GM12878 (cell line): ENCODE data around the gene BOD1L1. TPM values are rescaled to one million over a fixed set of nuclear protein-coding genes. Genes with fewer than 3 reads are reported as not detected.

Source experiments
- ATAC-seq: fragments of 200-7000 bp; cut with Tn5 transposase; 3 replicates; pipeline ENCODE4 v1.9.1; 2020; ENCODE audit warnings: mild to moderate bottlenecking, moderate library complexity
- BruUV-seq: library from RNA; stranded (reverse); fragments of 400-500 nt; replicated peaks from 2 replicates; lab custom pipeline; 2021; lab: Mats Ljungman, UMichigan
- CTCF ChIA-PET: fragments of 300-600 bp; sonication (Branson Sonifier 250); formaldehyde crosslinking; extraction: SDS; loops from one replicate; lab custom pipeline; 2021; ENCODE audit warnings: inconsistent platforms; lab: Yijun Ruan, JAX
- POLR2A ChIA-PET: fragments of 350-600 bp; formaldehyde crosslinking; extraction: SDS; loops from one replicate; lab custom pipeline; 2021; ENCODE audit warnings: inconsistent platforms; lab: Charles Lee
- RAD21 ChIA-PET: fragments of 300-600 bp; sonication (Branson Sonifier 250); formaldehyde crosslinking; loops from one replicate; lab custom pipeline; 2023; ENCODE audit warnings: antibody characterized with exemption; ENCODE audit not compliant: unreplicated experiment; lab: Charles Lee
- SMC1A ChIA-PET: fragments of 300-600 bp; sonication (Branson Sonifier 250); formaldehyde crosslinking; loops from one replicate; lab custom pipeline; 2023; ENCODE audit not compliant: unreplicated experiment, uncharacterized antibody; lab: Charles Lee
- DNase-seq: peaks from one replicate; pipeline ENCODE4 v3.0.0-alpha.2; 2011; ENCODE audit warnings: low read depth, low spot score
- FAIRE-seq: peaks from 3 replicates; lab custom pipeline; 2011; peaks lifted over from hg19 to GRCh38; lab: Jason Lieb, UNC
- H2AFZ ChIP-seq: 2 replicates; pipeline ENCODE4 v1.6.0; 2011; ENCODE audit warnings: low read depth, low read length, control low read depth; ENCODE audit not compliant: control insufficient read depth
- H3K27ac ChIP-seq: 2 replicates; pipeline ENCODE4 v1.5.1; 2011; ENCODE audit warnings: control low read depth; ENCODE audit not compliant: control insufficient read depth, insufficient read depth
- H3K27me3 ChIP-seq, 2 experiments: replicated peaks in 1 of 2; 2 replicates each; pipeline versions ENCODE4 v1.6.0 to v1.6.1; 2011; ENCODE audit warnings: low read length in 1 of 2; ENCODE audit not compliant: control insufficient read depth in 2 of 2, insufficient read depth in 2 of 2
- H3K36me3 ChIP-seq, 2 experiments: 2 replicates each; pipeline ENCODE4 v1.5.1; 2011; ENCODE audit warnings: low read length in 1 of 2; ENCODE audit not compliant: control insufficient read depth in 2 of 2, insufficient read depth in 2 of 2
- H3K4me1 ChIP-seq: 2 replicates; pipeline ENCODE4 v1.6.1; 2011; ENCODE audit warnings: mild to moderate bottlenecking, low read length, moderate library complexity, mixed read lengths; ENCODE audit not compliant: control insufficient read depth, insufficient read depth
- H3K4me2 ChIP-seq: 2 replicates; pipeline ENCODE4 v1.6.0; 2011; ENCODE audit warnings: control low read depth; ENCODE audit not compliant: control insufficient read depth, insufficient read depth
- H3K4me3 ChIP-seq: fragments of 200-600 bp; sonication (generic); 2 replicates; pipeline ENCODE4 v1.5.1; 2016
- H3K79me2 ChIP-seq: 2 replicates; pipeline ENCODE4 v1.6.0; 2011; ENCODE audit warnings: low read length; ENCODE audit not compliant: control insufficient read depth, insufficient read depth
- H3K9ac ChIP-seq: 2 replicates; pipeline ENCODE4 v1.8.0; 2011; ENCODE audit warnings: low read length, control low read depth, mixed read lengths; ENCODE audit not compliant: control insufficient read depth, insufficient read depth
- H3K9me3 ChIP-seq: replicated peaks from 3 replicates; pipeline ENCODE4 v1.5.1; 2011; ENCODE audit warnings: mild to moderate bottlenecking, low read length; ENCODE audit not compliant: control insufficient read depth, insufficient read depth
- H4K20me1 ChIP-seq: 2 replicates; pipeline ENCODE4 v1.6.0; 2011; ENCODE audit not compliant: control insufficient read depth, insufficient read depth
- HDAC6 ChIP-seq: fragments of 200-600 bp; sonication (generic); IDR thresholded peaks from one replicate; pipeline ENCODE4 v1.8.0; 2017; ENCODE audit warnings: antibody characterized with exemption; ENCODE audit not compliant: unreplicated experiment
- KAT2A ChIP-seq: conservative IDR thresholded peaks from 2 replicates; pipeline ENCODE4 v1.6.1; 2011; ENCODE audit warnings: low read depth, low read length; ENCODE audit not compliant: control insufficient read depth
- LARP7 ChIP-seq: fragments of 450-650 bp; IDR thresholded peaks from 2 replicates; pipeline ENCODE4 v1.6.1; 2017; ENCODE audit warnings: mild to moderate bottlenecking
- NFIC ChIP-seq: IDR thresholded peaks from 2 replicates; pipeline ENCODE4 v1.6.1; 2012; ENCODE audit warnings: low read depth, mild to moderate bottlenecking, inconsistent platforms, low read length, moderate library complexity
- RFX5 ChIP-seq: IDR thresholded peaks from 2 replicates; pipeline ENCODE4 v1.6.1; 2011; ENCODE audit warnings: low read depth, low read length, improper control_type of control experiment
- WGBS: methylation state at CpG from one replicate; pipeline ENCODE4 v1.1.6; 2016; ENCODE audit warnings: low lambda C conversion rate; ENCODE audit not compliant: insufficient replicate concordance, insufficient coverage; ENCODE audit errors: missing lambda C conversion rate; 5-methylcytosine and 5-hydroxymethylcytosine counted together
- in situ Hi-C: fragments of 300-500 bp; cut with MboI; formaldehyde crosslinking; loops from 9 replicates; pipeline ENCODE4 v1.14.3; 2018; ENCODE audit warnings: mixed read lengths
- intact Hi-C: fragments of 100-400 bp; cut with micrococcal nuclease; formaldehyde crosslinking; loops from one replicate; pipeline ENCODE4 v1.14.2; 2022; ENCODE audit not compliant: unreplicated experiment
- polyA plus RNA-seq, 11 experiments: library from polyadenylated mRNA; depleted of rRNA in 4 of 11; unstranded in 6 of 11; stranded (reverse) in 5 of 11; fragments of >200 nt; fragmentation: Nextera tagmentation in 4 of 11; fragmentation: Illumina TruSeq in 1 of 11; extraction: Ambion mirVana in 4 of 11; extraction: Trizol in 1 of 11; gene quantifications; 1 replicate in 1 of 11; 2 replicates in 10 of 11; pipeline versions ENCODE4 v1.2.1 to v1.2.3, GENCODE V29; 2011 to 2016; ENCODE audit warnings: inconsistent platforms in 2 of 11, missing spikeins in 2 of 11, low read depth in 1 of 11
- total RNA-seq, 4 experiments: library from RNA; depleted of rRNA in 3 of 4; stranded (reverse); fragments of >200 nt in 3 of 4; fragmentation: Illumina TruSeq in 1 of 4; extraction: Trizol in 1 of 4; gene quantifications; 2 replicates each; pipeline versions ENCODE4 v1.2.1 to v1.2.3, GENCODE V29; 2013 to 2021
- TF ChIP-seq, protein P1 (sequence below): IDR thresholded peaks from 2 replicates; pipeline ENCODE4 v1.6.1; 2012; ENCODE audit warnings: improper control_type of control experiment, low read depth, low read length; ENCODE audit not compliant: insufficient replicate concordance

Gene BOD1L1
- total and polyA plus RNA-seq, 10 of the 15 experiments (the other 5 are each of a cell fraction or from before 2014, with no cell fraction given) = 6.8 to 41.6 (median 24.3) TPM

DNA sequence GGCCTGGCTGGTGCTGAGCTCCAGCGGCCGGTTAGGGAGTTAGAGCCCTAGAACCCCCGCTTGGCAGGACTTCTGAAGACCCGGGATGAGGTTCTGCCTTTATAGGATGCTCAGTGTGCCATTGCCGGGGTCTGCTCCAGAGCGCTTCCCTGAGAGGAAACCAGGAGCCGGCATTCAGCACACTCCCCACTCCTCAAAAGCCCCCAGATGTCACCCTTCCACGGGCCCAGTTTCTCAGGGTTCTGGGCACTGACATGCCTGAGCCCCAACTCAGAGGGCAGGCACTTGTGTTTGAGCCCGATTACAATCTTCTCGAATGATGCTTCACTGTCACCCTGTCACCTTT, 89.7 kb downstream of the BOD1L1 start:
- H3K4me1 ChIP-seq = no peaks in the 10 kb centered on the region
- no peak for DNase-seq
- H3K36me3 ChIP-seq = no peaks in the 10 kb centered on the region
- in situ Hi-C loops (loop anchor here (25.0 kb wide), 1 partner anchor 1776 kb away; no protein-coding TSS in a partner anchor), intact Hi-C loops (no loop called here)
- peaks cover 23 to 47% of the 10 kb centered on the region in 2 experiments for H3K27me3 ChIP-seq
- H3K9ac ChIP-seq = no peak overlapping the region
- no peak overlapping the region for H3K4me2 ChIP-seq
- TF ChIP-seq KAT2A (no peak), RFX5 (no peak), HDAC6 (no peak), LARP7 (no peak), NFIC (no peak)
- TF ChIP-seq, protein P1, sequence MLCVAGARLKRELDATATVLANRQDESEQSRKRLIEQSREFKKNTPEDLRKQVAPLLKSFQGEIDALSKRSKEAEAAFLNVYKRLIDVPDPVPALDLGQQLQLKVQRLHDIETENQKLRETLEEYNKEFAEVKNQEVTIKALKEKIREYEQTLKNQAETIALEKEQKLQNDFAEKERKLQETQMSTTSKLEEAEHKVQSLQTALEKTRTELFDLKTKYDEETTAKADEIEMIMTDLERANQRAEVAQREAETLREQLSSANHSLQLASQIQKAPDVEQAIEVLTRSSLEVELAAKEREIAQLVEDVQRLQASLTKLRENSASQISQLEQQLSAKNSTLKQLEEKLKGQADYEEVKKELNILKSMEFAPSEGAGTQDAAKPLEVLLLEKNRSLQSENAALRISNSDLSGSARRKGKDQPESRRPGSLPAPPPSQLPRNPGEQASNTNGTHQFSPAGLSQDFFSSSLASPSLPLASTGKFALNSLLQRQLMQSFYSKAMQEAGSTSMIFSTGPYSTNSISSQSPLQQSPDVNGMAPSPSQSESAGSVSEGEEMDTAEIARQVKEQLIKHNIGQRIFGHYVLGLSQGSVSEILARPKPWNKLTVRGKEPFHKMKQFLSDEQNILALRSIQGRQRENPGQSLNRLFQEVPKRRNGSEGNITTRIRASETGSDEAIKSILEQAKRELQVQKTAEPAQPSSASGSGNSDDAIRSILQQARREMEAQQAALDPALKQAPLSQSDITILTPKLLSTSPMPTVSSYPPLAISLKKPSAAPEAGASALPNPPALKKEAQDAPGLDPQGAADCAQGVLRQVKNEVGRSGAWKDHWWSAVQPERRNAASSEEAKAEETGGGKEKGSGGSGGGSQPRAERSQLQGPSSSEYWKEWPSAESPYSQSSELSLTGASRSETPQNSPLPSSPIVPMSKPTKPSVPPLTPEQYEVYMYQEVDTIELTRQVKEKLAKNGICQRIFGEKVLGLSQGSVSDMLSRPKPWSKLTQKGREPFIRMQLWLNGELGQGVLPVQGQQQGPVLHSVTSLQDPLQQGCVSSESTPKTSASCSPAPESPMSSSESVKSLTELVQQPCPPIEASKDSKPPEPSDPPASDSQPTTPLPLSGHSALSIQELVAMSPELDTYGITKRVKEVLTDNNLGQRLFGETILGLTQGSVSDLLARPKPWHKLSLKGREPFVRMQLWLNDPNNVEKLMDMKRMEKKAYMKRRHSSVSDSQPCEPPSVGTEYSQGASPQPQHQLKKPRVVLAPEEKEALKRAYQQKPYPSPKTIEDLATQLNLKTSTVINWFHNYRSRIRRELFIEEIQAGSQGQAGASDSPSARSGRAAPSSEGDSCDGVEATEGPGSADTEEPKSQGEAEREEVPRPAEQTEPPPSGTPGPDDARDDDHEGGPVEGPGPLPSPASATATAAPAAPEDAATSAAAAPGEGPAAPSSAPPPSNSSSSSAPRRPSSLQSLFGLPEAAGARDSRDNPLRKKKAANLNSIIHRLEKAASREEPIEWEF = no peak
- RAD21 ChIA-PET = no interaction called here
- no peak overlapping the region for H3K27ac ChIP-seq
- no peak for FAIRE-seq
- ATAC-seq = no peak
- 15% methylated on average over 10 of the region's 10 CpGs for WGBS
- H3K9me3 ChIP-seq = no peaks in the 10 kb centered on the region; the same call in 1 of the 3 replicates
- no peak overlapping the region for H3K4me3 ChIP-seq
- H4K20me1 ChIP-seq = no peaks in the 10 kb centered on the region
- CTCF ChIA-PET = no interaction called here
- POLR2A ChIA-PET = no interaction called here
- no peaks in the 10 kb centered on the region for H3K79me2 ChIP-seq
- no peak overlapping the region for H2AFZ ChIP-seq
- BruUV-seq = no TSS peak
- SMC1A ChIA-PET = no interaction called here
